Neuronal stem cell (in vitro differentiated cells): ENCODE results near the gene FCAMR.

Source experiments
- DNase-seq: peaks from one replicate; pipeline ENCODE4 v3.0.0-alpha.2; 2013; ENCODE audit warnings: low spot score
- H2AFZ ChIP-seq: one replicate; pipeline ENCODE4 v1.6.1; 2013; ENCODE audit warnings: mild to moderate bottlenecking, low read length, inconsistent platforms
- H2AK5ac ChIP-seq: 2 replicates; pipeline ENCODE4 v1.6.1; 2013; ENCODE audit warnings: low read depth, mild to moderate bottlenecking, inconsistent platforms, low read length, moderate library complexity, mixed read lengths
- H2BK120ac ChIP-seq: 2 replicates; pipeline ENCODE4 v1.6.1; 2013; ENCODE audit warnings: low read depth, mild to moderate bottlenecking, inconsistent platforms, low read length, moderate library complexity, mixed read lengths
- H2BK12ac ChIP-seq: one replicate; pipeline ENCODE4 v1.6.1; 2013; ENCODE audit warnings: low read length, inconsistent platforms
- H2BK15ac ChIP-seq: 2 replicates; pipeline ENCODE4 v1.6.1; 2013; ENCODE audit warnings: mild to moderate bottlenecking, low read length, inconsistent platforms, mixed read lengths
- H2BK5ac ChIP-seq: one replicate; pipeline ENCODE4 v1.6.1; 2013; ENCODE audit warnings: inconsistent platforms, mild to moderate bottlenecking, low read length, moderate library complexity
- H3K14ac ChIP-seq: one replicate; pipeline ENCODE4 v1.6.1; 2013; ENCODE audit warnings: low read length, inconsistent platforms
- H3K18ac ChIP-seq: 2 replicates; pipeline ENCODE4 v1.6.1; 2013; ENCODE audit warnings: low read length, inconsistent platforms
- H3K23ac ChIP-seq: 2 replicates; pipeline ENCODE4 v1.6.1; 2013; ENCODE audit warnings: low read depth, mild to moderate bottlenecking, mixed read lengths, low read length, inconsistent platforms; ENCODE audit not compliant: poor library complexity
- H3K27ac ChIP-seq: replicated peaks from 3 replicates; pipeline ENCODE4 v1.5.1; 2013; ENCODE audit warnings: low read length, inconsistent platforms
- H3K27me3 ChIP-seq, 3 experiments: 2 replicates each; pipeline ENCODE4 v1.6.1; 2013; ENCODE audit warnings: low read length in 3 of 3, mild to moderate bottlenecking in 2 of 3, inconsistent platforms in 1 of 3, low read depth in 1 of 3, mixed read lengths in 1 of 3, moderate library complexity in 1 of 3; ENCODE audit not compliant: control insufficient read depth in 3 of 3, insufficient read depth in 3 of 3
- H3K36me3 ChIP-seq, 2 donors: replicated peaks in 1 of 2; 2 replicates each; pipeline ENCODE4 v1.6.1; 2013; ENCODE audit warnings: low read length in 2 of 2; ENCODE audit not compliant: control insufficient read depth in 2 of 2, insufficient read depth in 2 of 2
- H3K4ac ChIP-seq: 2 replicates; pipeline ENCODE4 v1.6.1; 2013; ENCODE audit warnings: inconsistent platforms, mild to moderate bottlenecking, low read length, moderate library complexity
- H3K4me1 ChIP-seq, 2 donors: 1 replicate in 1 of 2; 2 replicates in 1 of 2; pipeline ENCODE4 v1.6.1; 2013; ENCODE audit warnings: low read length in 2 of 2, low read depth in 1 of 2; ENCODE audit not compliant: control insufficient read depth in 2 of 2, insufficient read depth in 1 of 2
- H3K4me2 ChIP-seq: one replicate; pipeline ENCODE4 v1.6.1; 2013; ENCODE audit warnings: mild to moderate bottlenecking, low read length, inconsistent platforms; ENCODE audit not compliant: insufficient read depth, poor library complexity, severe bottlenecking
- H3K4me3 ChIP-seq, 2 donors: 2 replicates each; pipeline ENCODE4 v1.5.1; 2013; ENCODE audit warnings: low read length in 2 of 2, mild to moderate bottlenecking in 2 of 2, inconsistent platforms in 1 of 2, moderate library complexity in 1 of 2
- H3K79me1 ChIP-seq: one replicate; pipeline ENCODE4 v1.6.1; 2013; ENCODE audit warnings: low read depth, mild to moderate bottlenecking, inconsistent platforms, low read length, moderate library complexity
- H3K9ac ChIP-seq: one replicate; pipeline ENCODE4 v1.6.1; 2013; ENCODE audit warnings: mild to moderate bottlenecking, low read depth, low read length, inconsistent platforms; ENCODE audit not compliant: poor library complexity
- H3K9me3 ChIP-seq, 2 donors: replicated peaks in 1 of 2; 2 replicates each; pipeline versions ENCODE3 to v1.6.1; 2013; ENCODE audit warnings: low read length in 2 of 2, mild to moderate bottlenecking in 2 of 2, inconsistent platforms in 1 of 2, low read depth in 1 of 2, mixed read lengths in 1 of 2, moderate library complexity in 1 of 2; ENCODE audit not compliant: control insufficient read depth in 2 of 2, insufficient read depth in 1 of 2
- H4K8ac ChIP-seq: one replicate; pipeline ENCODE4 v1.6.1; 2013; ENCODE audit warnings: low read depth, mild to moderate bottlenecking, inconsistent platforms, low read length, moderate library complexity
- H4K91ac ChIP-seq: one replicate; pipeline ENCODE4 v1.6.1; 2013; ENCODE audit warnings: low read length, low read depth, mild to moderate bottlenecking, inconsistent platforms; ENCODE audit not compliant: poor library complexity
- WGBS, 2 donors: extraction: QIAGEN DNeasy Blood & Tissue Kit; methylation state at CpG; one replicate each; pipeline ENCODE4 v1.1.7; 2013; ENCODE audit warnings: missing lambda C conversion rate in 2 of 2, mixed read lengths in 1 of 2; ENCODE audit not compliant: insufficient read length in 2 of 2, insufficient replicate concordance in 1 of 2; ENCODE audit errors: extremely low coverage in 2 of 2; 5-methylcytosine and 5-hydroxymethylcytosine counted together

FCAMR gene

DNA sequence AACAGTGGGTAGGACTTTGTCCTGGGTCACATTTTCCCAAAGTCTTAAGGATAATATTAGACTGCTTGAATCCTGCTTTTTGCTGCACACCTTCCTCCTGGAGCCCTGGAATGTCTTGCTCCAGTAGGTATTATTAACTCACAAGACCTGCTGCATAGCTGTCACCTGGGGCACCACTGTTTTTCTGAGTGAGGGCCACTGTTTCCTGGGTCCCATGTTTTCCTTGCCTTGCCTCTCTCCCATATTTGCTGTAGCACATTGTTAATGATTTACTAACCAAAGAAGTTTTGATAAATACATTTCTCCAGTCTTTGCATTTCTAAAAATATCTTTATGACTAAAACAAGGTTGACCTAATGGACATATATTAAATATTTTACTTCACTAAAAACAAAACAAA, 22.5 kb upstream of the FCAMR start:
- Histone ChIP-seq H3K27ac (no peak overlapping the region), H3K18ac (no peak overlapping the region), H3K9ac (no peak overlapping the region), H4K8ac (no peak overlapping the region), H2AFZ (no peak overlapping the region), H2BK12ac (no peak overlapping the region), H3K23ac (no peak overlapping the region), H2BK15ac (no peak overlapping the region), H2BK5ac (no peak overlapping the region), H2BK120ac (no peak overlapping the region), H3K4me3 (no peak overlapping the region), H4K91ac (no peak overlapping the region), H3K9me3 (no peaks in the 10 kb centered on the region), H2AK5ac (no peak overlapping the region), H3K4me1 (no peaks in the 10 kb centered on the region), H3K14ac (no peak overlapping the region), H3K79me1 (no peaks in the 10 kb centered on the region), H3K27me3 (peaks cover 0 to 18% (median 0%) of the 10 kb centered on the region in 3 experiments), H3K4ac (no peak overlapping the region), H3K4me2 (no peak overlapping the region), H3K36me3 (no peaks in the 10 kb centered on the region)
- no peak for DNase-seq

- Histone ChIP-seq H3K27me3 (peaks cover 0 to 24% (median 0%) of the 10 kb centered on the region in 3 experiments), H4K91ac (no peak overlapping the region), H3K4ac (no peak overlapping the region), H2BK120ac (no peak overlapping the region), H3K36me3 (no peaks in the 10 kb centered on the region), H2BK12ac (no peak overlapping the region), H2AFZ (no peak overlapping the region), H3K4me3 (no peak overlapping the region), H2BK5ac (no peak overlapping the region), H3K27ac (no peak overlapping the region), H4K8ac (no peak overlapping the region), H3K9ac (no peak overlapping the region), H3K18ac (peak overlapping the region; percentile 25), H3K23ac (no peak overlapping the region), H3K4me1 (peaks cover 0 to 2% of the 10 kb centered on the region in 2 donors), H2AK5ac (no peak overlapping the region), H3K9me3 (no peaks in the 10 kb centered on the region), H3K79me1 (no peaks in the 10 kb centered on the region), H3K4me2 (no peak overlapping the region), H3K14ac (no peak overlapping the region), H2BK15ac (no peak overlapping the region)
- DNase-seq: no peak
- WGBS, 2 donors: no CpG with 5 or more reads among the region's 1 CpG
Measured at GRCh38 chr1:206987873-206988272, 17.6 kb upstream of the FCAMR start.

DNA sequence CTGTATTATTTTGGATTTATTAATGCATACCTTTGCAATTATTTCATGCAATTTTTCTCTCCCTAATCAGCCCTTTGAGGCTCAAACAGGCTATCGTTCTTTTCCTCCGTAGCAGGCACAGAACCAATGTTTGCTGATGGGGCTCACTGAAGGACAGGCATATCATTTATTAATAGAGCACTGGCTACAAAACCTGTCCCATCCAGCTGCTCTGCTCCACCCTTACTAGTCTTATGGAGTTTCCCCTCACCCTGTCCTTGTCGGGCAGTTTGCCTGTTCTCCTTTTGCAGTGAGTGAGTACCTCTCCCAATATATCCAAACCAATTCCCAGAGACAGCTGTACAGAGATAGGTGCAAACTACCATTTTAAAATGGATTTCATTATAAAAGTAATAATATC, 16.6 kb upstream of the FCAMR start:
- H2BK15ac ChIP-seq: no peak overlapping the region
- WGBS, 2 donors: no CpG with 5 or more reads among the region's 3 CpGs

GRCh38 chr1:206986402-206986801, 16.1 kb upstream of the FCAMR start:
- Histone ChIP-seq H3K9me3 (no peaks in the 10 kb centered on the region), H3K36me3 (no peaks in the 10 kb centered on the region), H4K8ac (no peak overlapping the region), H3K4me3 (no peak overlapping the region), H2BK5ac (no peak overlapping the region), H3K4me2 (no peak overlapping the region), H3K4ac (no peak overlapping the region), H2AFZ (no peak overlapping the region), H3K79me1 (no peaks in the 10 kb centered on the region), H2AK5ac (no peak overlapping the region), H3K27ac (no peak overlapping the region), H3K18ac (no peak overlapping the region), H2BK12ac (no peak overlapping the region), H3K9ac (no peak overlapping the region), H3K14ac (no peak overlapping the region), H4K91ac (no peak overlapping the region), H2BK120ac (no peak overlapping the region), H3K4me1 (peaks cover 0 to 2% of the 10 kb centered on the region in 2 donors), H3K23ac (no peak overlapping the region), H3K27me3 (peaks cover 0 to 24% (median 0%) of the 10 kb centered on the region in 3 experiments), H2BK15ac (no peak overlapping the region)
- WGBS, 2 donors: 100% methylated on average over 1 of the region's 3 CpGs; no CpG with 5 or more reads in 1 of the 2 donors
- DNase-seq: no peak

More for the DNA sequence above, 16.6 kb upstream of the FCAMR start:
- Histone ChIP-seq H4K8ac (no peak overlapping the region), H2BK5ac (no peak overlapping the region), H2BK120ac (no peak overlapping the region), H4K91ac (no peak overlapping the region), H2AFZ (no peak overlapping the region), H3K18ac (no peak overlapping the region), H3K36me3 (no peaks in the 10 kb centered on the region), H3K9ac (no peak overlapping the region), H3K4me3 (no peak overlapping the region), H3K79me1 (no peaks in the 10 kb centered on the region), H3K14ac (no peak overlapping the region), H2BK12ac (no peak overlapping the region), H3K9me3 (no peaks in the 10 kb centered on the region), H3K4me2 (no peak overlapping the region), H2AK5ac (no peak overlapping the region), H3K27me3 (peaks cover 0 to 24% (median 0%) of the 10 kb centered on the region in 3 experiments), H3K27ac (no peak overlapping the region), H3K4me1 (peaks cover 0 to 2% of the 10 kb centered on the region in 2 donors), H3K4ac (no peak overlapping the region), H3K23ac (no peak overlapping the region)
- no peak for DNase-seq
